ENCODE results near the gene CYGB. TPM values are rescaled to one million over a fixed set of nuclear protein-coding genes. Genes with fewer than 3 reads are reported as not detected.

Gene CYGB
- total RNA-seq (2014; rRNA removed; shearing (Covaris generic)) = 2.8 TPM in 2 replicates
- polyA plus RNA-seq (2014; cell fraction: nucleus; rRNA removed) = 5.3 and 21.1 TPM in 2 replicates

DNA sequence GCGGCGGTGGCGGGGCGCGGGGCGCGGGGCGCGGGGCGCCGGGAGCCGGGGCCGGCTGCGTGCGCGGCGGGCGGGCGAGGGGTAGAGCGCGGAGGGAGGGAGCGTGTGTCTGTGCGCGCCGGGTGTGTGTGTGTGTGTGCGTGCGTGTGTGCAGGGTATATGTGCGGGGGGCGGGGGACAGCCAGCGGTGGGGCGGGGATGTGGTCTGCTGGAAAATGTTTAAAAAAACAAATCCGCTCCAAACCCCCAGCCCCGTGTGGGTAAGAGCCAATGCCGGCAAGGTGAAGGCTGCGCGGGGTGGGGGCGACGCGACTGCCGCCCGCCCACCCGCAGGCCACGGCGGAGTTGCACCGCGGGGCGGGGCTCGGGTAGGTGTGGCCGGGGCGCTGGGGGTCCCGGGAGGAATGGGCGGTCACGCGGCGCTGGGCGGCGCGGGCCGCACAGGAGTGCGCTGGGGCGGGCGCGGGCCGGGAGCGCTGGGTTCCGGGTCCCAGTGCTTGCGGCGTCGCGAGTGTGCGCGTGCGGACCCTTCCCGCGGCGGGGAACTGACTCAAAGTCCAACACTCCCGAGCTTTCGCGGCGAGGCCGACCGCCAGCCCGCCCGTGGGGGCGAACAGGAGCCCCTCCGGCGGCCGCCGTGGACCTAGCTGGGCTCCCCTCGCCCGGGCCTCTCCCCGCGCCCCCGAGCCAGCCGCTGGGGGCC, at the start of gene CYGB:
CYGB (minus strand) TSS at position 132 of the 703 bp plus-strand sequence. CDS start 167 bp downstream, outside the sequence.
- DNase-seq (ENCODE audit: extremely low read depth, low read depth) = no peak

DNA sequence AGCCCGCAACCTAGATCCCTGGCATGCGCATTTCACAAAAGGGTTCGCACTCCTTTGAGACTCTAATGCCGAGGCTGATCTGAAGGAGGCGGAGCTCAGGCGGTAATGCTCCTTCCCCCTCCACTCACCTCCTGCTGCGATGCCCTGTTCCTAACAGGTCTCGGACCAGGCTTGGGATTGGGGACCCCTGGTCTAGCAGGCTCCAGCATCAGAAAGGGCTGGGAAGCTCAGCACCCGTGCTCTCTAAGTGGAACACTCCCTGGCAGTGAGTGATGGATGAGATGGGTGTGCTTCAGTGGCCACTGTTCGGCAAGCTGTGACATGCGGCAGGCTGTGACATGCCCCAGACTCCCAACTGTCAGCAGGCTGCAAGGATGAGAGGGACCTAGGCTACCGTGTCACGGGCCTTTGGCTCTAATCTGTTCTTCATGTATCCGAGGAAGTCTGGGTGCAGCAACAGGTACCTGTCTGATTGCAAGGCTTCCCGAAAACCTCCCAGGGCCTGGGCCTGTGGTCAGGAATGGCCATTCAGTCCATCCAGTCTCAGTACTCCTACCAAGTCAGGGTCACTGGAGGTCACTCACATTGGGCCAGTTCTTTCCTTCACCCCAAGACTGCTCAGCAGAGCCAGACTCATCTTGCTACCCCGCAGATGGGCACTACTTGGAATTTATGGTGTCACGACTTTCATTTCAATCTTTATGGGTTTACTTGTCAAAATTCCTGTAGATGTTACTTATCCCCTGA, 49.4 kb upstream of the CYGB start:
- DNase-seq (ENCODE audit: extremely low read depth, low read depth) = no peak

DNA sequence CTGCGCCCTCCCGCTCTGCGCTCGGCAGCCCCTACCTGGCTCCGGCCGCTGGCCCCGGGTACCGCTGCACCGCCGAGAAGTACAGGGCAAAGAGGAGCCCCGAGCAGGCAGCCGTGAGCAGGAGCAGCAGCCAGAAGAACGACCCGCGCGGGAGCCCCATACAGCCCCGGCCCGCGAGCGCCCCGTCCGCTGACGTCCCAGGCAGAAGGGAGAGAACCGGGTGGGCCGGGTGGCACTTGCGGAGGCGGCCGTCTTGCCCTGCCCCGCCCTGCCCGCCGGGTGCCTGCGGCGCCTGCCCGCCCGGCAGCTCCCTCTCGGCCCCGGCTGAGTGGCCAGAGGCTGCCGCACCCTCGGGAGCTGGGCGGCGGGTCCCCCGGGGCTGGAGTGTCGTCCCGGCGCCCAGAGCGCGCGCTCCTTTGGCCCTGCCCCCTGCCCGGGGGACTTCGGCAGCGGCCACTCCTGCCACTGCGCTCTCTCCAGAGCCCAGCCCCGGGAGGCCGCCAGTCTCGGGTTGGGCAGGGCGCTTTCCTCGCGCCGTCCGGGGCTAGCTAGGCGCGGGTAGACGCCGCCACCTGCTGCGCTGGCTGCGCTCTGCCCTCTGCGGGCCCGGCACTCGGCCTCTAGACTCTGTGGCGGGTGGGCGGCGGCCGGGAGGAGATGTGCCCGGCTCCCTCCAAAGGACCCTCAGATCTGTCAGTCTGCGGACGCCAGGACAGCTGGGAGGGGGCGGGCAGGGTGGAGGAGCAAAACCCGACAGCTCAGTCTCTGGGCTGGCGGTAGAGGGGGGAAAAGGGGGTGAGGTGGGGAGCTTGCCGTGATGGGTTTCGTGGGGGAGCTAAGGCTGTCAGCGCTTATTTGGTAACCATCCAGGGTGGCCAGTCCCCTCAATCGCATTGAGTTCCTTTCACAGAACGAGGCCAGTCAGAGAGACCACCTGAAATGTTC, 48.4 kb upstream of the CYGB start, which contains the start of gene ST6GALNAC2:
ST6GALNAC2 (minus strand) TSS at position 212 of the 945 bp plus-strand sequence; CDS start at position 160, 52 bp downstream.
- DNase-seq (ENCODE audit: extremely low read depth, low read depth) = peak; percentile 63

DNA sequence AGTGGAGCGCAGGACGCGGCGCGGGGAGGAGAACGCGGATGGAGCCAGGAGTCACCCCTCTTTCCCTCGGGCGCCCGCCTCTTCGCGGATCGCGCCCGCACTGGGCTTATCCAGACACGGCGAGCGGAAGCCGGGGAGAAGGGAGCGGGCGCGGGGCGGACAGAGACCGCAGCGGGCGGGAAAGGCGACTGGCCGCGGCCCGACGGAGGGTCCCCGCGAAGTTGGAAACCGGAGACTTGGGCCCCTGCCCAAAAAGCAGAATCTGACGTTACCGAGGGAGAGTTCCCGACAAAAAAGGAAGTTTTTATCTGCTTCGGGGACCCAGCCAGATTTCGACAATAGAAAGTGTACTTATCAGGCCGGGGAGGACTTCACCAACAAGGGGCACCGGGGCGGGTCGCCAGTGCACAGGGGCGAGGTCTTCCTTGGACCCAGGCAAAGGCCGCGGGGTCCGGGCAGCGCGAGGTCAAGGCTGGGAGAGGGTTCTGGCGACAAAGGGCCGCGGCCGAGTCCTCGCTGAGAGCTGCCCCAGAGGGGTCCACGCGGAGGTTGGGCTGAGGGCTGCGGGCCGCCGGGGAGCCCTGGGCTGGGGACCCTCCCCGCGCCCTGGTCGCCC, 47.6 kb upstream of the CYGB start:
- no peak for DNase-seq (ENCODE audit: extremely low read depth, low read depth)

DNA sequence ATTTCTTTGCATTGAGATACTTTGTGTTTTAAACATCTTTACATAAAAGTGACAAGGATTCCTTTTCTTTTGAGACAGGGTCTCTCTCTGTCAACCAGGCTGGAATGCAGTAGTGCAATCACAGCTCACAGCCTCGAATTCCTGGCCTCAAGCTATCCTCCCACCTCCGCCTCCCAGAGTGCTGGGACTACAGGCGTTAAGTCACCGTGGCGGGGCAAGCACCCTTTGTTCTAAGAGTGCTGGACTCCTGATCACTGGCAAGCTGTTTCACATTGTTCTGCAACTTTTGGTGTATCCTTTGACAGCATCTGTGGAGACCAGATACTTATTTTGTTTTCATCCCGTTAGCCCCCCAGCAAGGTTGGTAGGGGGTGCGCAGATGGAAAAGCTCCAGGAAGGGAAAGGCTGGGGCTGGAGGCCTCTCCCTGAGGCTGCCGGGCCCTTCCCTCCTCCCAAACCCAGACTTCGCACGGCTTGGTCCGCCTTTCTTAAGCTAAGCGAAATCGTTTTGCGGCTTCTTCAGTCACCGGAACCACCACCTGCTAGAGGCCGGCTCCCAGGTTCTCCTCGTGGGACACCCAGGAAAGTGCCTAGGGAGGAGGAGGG, 47.0 kb upstream of the CYGB start:
- no peak for DNase-seq (ENCODE audit: extremely low read depth, low read depth)

DNA sequence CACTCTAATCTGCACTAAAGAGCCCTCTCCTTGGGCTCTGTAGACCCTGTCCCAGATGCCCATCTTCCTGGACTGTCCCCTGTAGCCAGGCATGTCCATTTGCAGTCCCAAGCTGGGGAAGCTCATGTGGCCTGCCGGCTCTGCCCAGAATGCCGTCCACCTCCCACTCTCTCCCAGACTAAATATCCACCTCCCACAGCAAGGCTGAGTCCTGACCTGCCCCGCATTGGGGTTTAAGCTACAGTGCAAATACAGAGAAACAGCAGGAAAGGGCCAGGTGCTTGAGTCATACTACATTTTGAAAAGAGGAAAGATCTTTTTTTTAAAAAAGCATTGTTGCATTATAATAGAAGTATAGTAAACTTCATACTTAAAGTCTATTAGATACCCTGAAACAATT, 45.2 kb upstream of the CYGB start:
- DNase-seq (ENCODE audit: extremely low read depth, low read depth) = no peak

DNA sequence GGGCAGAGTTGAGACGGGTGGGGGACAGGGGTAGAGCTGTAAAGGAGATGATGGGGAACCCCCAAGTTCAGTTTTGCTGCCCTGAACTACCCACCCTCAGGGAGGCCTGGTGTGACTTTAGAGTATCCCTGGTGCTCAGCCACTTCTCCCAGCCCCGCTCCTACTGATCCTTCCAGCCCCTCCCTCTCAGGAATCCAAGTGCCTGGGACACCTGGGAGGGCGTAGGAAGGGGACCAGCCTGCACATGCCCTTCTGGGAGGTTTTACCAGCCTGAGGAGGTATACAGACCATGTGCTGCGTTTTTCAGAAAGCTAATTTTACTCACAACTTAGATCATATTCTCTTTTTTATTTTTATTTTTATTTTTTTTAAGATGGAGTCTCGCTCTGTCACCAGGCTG, 44.0 kb upstream of the CYGB start:
- DNase-seq (ENCODE audit: extremely low read depth, low read depth) = no peak

DNA sequence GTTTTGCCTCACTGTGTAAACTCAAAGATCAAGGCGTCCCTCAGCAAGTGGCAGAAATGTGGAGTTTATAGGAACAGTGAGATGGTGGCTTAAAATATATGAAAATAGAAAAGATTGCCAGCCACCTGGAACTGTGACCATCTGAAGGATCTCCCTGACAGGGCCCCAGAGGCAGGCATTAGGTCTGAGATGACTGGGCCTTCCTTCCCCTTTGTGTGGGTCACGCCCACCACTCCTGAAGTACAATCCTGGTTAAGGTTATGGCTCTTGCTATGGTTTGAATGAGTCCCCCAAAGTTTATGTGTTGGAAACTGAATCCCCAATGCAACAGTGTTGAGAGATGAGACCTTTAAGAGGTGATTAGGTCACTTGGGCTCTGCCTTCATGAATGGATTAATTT, 41.8 kb upstream of the CYGB start:
- no peak for DNase-seq (ENCODE audit: extremely low read depth, low read depth)

DNA sequence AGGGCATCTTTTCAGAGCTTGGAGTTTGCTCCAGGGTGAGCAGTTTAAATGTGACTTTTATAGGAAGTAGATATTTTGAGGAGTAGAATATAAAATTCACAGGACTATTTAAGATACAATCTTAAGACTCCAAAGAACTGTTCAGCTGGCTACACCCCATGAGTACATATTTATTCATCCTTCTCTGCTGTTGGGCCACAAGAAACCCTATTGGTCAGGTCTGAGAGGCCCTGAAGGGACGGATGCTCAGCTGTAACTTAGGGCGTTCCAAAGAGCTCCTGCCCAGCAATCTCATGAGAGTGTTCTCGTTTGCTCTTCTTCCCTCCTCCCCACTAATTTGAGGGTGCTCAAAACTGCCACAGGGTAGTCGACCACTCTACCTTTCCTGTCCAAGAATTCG, 40.9 kb upstream of the CYGB start:
- no peak for DNase-seq (ENCODE audit: extremely low read depth, low read depth)

DNA sequence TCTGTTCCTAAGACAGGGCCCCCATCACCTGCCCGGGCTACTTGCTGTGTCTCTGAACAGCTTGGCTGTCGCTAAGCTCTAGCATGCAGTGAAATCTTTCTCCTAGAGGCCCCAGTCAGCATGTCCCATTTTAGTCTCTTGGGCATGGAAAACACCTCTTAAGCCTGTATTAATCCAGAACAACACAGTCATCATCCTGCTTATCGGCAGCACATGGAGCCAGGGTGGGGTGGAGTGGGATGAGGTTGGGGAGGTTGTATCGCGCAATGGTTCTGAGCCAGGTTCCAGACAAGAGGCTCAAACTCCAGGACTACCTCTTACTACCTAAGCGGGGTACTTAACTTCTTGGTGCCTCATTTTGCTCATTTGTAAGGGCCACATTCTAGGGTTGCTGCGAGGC, 40.4 kb upstream of the CYGB start:
- no peak for DNase-seq (ENCODE audit: extremely low read depth, low read depth)

DNA sequence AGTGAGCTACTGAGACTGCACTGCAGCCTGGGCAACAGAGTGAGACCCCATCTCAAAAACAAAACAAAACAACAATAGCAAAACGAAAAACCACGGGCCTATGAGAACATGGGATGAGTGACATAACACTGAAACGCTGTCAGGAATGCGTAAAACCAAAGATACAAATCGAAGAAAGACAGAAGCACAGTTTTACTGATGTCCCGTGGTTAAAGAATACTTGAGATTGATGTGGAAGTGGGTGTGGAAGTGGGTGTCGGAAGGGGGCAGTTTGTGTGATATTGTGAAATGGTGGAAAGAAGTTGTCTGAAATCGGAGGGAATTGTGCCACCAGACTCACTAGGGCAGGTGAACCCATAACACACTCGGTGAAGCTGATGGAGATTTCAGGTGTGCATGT, 38.7 kb upstream of the CYGB start:
- DNase-seq (ENCODE audit: extremely low read depth, low read depth) = no peak

DNA sequence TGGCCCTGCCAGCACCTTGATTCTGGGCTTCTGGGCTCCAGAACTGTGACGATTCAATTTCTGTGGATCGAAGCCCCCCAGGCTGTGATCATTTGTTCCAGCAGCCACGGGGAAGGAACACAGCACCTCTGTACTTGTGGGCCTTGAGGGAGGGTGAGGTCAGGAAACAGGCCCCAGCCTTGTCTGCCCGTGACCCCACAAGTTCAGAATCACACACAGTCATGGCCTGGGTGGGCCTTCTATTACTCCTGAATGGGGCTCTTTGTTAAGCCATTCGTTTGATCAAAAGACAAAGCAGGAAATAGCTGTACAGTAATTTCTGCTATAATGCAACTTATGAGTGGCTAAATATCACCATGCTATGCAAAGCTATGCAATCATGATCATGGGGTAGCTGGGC, 38.1 kb upstream of the CYGB start:
- no peak for DNase-seq (ENCODE audit: extremely low read depth, low read depth)

DNA sequence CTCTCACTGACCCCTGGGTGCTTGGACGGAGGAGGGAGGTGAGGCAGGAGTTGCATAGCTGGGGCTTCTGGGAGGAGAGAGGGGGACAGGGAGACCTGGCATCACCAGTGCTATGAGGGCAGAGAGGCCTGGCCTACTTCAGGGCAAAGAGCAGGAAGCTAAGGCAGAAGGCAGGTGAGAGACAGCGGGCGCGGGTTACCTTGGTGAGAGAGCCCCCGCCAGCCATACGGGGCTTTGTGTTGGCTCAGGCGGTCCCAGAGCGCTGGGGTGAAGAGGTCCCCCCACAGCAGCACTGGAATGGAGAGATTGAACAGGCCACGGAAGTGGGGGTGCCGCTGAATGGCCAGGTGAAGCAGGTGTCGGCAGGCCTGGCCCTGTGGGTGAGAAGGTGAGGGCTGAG, 36.7 kb upstream of the CYGB start:
- no peak for DNase-seq (ENCODE audit: extremely low read depth, low read depth)

DNA sequence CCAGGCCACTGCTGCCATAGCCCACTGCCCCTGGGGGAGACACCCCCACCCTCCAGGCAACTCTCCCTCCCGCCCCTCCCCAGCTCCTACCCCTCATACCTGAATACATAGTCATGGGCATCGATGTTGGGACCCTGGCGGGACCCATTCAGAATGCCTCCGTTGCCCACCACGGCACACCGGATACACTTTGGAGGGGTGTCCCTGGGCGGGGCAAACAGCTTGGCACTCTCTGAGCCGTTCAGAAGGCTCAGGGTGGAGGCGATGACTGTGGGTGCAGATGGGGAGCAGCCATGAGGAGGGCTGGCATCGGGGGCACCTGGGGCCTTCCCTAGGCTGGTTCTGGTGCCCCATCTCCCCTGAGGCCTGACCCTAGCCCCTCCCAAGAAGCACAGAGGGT, 35.6 kb upstream of the CYGB start:
- DNase-seq (ENCODE audit: extremely low read depth, low read depth) = no peak

DNA sequence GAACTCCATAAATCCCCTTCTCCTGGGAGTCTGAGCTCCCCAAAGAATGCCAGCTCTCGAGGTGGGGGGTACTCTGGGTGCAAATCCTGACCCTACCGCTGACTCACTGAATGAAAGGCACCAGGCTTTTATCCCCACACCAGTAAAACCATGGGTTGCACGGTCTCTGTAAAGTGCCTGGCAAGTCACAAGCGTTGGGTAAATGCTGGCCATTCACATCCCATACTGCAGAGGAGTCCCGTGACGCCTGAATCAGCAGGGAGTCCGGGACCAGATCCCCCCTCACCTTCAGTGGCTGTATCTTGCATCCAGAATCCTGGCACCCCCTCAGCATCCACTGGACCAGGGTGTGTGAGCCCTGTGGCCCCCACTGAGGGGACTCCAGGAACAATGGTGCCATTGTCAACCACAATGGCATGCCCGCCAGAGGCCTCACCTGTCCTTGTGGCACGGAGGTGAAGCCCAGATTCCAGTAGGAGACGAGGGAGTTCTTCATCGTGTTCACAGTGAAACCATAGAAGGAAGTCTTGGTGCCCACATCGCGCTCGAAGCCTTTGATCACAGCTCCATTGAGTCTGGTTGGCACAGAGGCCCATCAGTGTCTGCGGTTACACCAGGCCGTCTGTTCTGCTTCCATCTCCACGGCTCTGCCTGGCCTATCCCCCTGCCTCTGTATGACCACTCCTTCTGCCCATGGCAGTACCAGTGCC, 34.8 kb upstream of the CYGB start:
- no peak for DNase-seq (ENCODE audit: extremely low read depth, low read depth)

DNA sequence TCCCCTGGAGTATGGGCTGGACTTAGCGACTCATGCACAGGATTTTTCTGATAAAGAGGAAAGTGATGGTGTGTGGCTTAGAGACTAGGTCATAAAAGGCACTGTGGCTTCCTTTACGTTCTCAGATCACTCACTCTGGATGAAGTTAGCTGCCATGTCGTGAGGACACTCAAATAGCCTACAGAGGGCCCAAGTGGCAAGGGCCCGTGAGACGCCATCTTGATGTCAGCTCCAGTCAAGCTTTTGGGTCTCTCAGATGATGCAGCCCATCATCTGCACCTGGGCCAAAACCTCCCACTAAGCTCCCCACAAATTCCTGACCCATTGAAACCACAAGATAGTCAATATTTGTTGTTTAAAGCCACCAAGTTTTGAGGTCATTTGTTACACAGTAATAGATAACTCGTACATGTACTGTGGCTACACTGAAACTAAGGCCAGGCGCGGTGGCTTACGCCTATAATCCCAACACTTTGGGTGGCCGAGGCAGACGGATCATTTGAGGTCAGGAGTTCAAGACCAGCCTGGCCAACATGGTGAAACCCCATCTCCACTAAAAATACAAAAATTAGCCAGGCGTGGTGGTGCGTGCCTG, 33.5 kb upstream of the CYGB start:
- no peak for DNase-seq (ENCODE audit: extremely low read depth, low read depth)

DNA sequence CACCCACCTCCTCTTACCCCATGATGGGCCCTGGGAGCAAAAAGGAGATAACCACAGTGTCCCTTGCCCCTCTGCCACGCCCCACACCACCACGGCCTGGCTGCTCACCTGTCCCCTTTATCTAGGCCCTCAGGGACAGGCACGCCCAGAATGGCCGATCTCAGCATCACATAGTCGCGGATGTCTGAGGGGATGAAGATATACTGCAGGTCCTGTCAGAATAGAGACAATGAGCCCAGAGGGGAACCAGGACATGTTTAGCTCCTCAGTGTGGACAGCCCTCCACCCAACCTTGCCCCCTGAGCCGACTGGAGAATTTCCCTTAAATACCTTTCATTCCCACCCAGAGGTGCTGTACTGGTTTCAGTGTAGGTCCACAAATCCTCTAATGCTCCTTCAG, 32.9 kb upstream of the CYGB start:
- DNase-seq (ENCODE audit: extremely low read depth, low read depth) = no peak

DNA sequence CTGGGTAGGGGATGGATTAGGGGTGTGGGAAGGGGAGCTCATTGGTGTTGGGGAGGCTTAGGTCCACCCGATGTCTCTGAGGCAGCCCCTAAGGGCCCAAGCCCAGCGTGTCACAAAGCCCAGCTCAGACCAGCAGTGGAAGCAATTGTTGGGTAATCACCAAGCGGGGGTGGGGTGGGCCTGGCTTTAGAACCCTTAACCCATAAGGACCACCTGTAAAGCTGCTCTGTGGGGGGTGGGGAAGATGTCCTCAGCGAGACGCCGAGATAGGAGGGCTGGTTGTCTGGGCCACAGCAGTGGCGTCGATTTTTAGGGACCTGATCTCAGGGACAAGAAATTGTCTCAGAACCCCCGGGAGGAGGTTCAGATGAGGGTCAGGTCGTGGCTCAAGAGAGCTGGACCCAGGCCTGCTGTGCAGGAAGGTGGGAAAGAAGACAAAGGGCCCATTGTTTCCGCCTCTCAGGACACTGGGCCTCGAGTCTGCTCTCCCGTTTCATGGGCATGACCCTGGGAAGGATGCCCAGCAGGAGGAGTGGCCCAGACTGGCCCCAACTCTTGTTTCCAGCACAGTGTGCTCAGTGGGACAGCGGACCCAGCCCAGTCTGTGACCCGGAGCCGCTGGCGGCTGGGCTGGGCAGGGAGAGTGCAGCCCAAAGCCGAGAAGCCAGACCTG, 32.2 kb upstream of the CYGB start:
- DNase-seq (ENCODE audit: extremely low read depth, low read depth) = no peak

DNA sequence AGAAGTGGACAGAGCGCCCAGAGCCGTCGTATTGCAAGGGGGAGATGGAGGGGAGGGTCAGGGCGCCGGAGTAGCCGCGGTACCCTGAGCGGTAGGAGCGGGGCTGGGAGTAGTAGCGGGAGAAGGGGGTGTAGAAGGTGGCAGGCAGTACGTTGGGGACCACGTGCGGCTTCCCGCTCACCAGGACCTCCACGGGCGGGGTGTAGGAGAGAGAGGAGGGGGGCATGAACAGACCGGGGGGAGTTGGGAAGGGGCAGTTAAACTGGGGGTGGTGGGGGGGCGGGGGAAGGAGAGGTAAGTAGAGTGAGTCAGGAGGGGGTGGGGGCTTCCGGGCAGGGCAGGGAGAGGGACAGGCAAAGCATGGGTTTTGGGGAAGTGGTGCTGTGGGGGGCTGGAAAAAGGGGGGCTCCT, 31.3 kb upstream of the CYGB start:
- no peak for DNase-seq (ENCODE audit: extremely low read depth, low read depth)

Measured in NCI-H460 (cell line).